ENCODE measurements around the gene MYO1G. TPM values are rescaled to one million over a fixed set of nuclear protein-coding genes. Genes with fewer than 3 reads are reported as not detected.

The MYO1G gene
- total RNA-seq, 1 experiment from 2014 or later = 0.17 TPM

DNA sequence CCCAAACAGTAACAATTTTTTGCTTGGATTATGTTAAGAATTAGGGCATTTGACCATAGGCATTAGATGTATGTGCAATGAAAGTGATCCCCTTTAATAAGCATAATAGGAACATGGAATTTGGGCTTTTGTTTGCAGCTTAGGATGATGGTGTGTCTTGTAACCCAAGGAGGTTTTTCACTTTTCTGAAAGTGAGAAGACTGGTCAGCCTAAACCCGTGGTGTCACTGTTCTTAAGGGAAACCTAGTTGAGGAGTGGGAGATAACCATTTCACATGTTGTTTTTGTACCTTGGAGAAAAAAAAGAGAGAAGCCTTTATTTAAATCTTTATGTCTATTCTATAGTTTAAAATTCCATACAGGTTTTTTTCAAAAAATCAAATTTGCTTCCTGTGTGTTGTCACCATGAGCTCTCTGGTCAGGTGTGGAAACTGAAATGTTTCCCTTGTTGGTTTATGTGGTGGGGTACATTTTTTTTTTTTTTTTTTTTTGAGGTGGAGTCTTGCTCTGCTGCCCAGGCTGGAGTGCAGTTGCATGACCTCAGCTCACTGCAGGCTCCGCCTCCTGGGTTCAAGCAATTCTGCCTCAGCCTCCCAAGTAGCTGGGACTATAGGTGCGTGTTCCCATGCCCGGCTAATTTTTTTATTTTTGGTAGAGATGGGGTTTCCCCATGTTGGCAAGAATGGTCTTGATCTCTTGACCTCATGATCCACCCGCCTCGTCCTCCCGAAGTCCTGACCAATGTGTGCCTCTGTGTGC, 28.9 kb upstream of the MYO1G start:
- TF ChIP-seq, protein P1, sequence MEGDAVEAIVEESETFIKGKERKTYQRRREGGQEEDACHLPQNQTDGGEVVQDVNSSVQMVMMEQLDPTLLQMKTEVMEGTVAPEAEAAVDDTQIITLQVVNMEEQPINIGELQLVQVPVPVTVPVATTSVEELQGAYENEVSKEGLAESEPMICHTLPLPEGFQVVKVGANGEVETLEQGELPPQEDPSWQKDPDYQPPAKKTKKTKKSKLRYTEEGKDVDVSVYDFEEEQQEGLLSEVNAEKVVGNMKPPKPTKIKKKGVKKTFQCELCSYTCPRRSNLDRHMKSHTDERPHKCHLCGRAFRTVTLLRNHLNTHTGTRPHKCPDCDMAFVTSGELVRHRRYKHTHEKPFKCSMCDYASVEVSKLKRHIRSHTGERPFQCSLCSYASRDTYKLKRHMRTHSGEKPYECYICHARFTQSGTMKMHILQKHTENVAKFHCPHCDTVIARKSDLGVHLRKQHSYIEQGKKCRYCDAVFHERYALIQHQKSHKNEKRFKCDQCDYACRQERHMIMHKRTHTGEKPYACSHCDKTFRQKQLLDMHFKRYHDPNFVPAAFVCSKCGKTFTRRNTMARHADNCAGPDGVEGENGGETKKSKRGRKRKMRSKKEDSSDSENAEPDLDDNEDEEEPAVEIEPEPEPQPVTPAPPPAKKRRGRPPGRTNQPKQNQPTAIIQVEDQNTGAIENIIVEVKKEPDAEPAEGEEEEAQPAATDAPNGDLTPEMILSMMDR (conservative IDR thresholded peaks at IDR 0.05; ENCODE audit: low read depth, low read length) = no peak
- no TSS peak for BruUV-seq (replicated peaks)

DNA sequence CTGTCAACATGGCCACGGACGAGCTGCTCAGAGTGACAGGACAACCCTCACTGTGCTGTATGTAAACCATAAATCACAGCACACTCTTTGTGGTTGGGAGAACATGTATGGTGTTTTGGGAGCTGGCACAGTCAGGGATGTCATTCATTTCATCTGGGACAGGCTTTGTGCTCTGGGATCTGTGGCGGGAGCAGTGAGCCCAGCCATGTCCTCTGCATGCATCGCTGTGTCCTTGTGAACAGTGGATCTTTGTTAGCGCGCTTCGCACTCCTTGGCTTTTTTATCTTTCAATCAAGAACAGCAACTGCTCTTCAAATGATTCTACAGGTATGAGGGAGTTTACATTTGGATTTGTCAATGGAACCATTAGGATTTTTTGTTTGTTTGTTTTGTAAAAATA, 28.3 kb upstream of the MYO1G start:
- no peaks in the 10 kb centered on the region for H3K27me3 ChIP-seq (replicated peaks; ENCODE audit: insufficient read depth, low read depth, low read length, poor library complexity)
- no peak overlapping the region for H3K4me3 ChIP-seq (ENCODE audit: low read depth, low read length, poor library complexity, severe bottlenecking)
- H3K4me1 ChIP-seq (ENCODE audit: insufficient read depth, low read length, poor library complexity, severe bottlenecking) = no peaks in the 10 kb centered on the region
- no peak for DNase-seq (ENCODE audit: low spot score)
- no peaks in the 10 kb centered on the region for H3K36me3 ChIP-seq (ENCODE audit: insufficient read depth, low read length, poor library complexity, severe bottlenecking)
- ChIA-PET CTCF (interaction anchor here (0.7 kb wide), 1 partner anchor 10 kb away, joined by 3 read pairs; no protein-coding TSS in a partner anchor), POLR2A (ENCODE audit: low non-redundant PET) (no interaction called here)
- no TSS peak for BruUV-seq (replicated peaks)
- no peak overlapping the region for H3K27ac ChIP-seq (ENCODE audit: low read depth, low read length, poor library complexity, severe bottlenecking)
- TF ChIP-seq, protein P1 (conservative IDR thresholded peaks at IDR 0.05; ENCODE audit: low read depth, low read length) = no peak
- H3K9me3 ChIP-seq (ENCODE audit: low read depth, low read length, poor library complexity, severe bottlenecking) = no peaks in the 10 kb centered on the region
- intact Hi-C loops (cut with micrococcal nuclease; ENCODE audit: unreplicated experiment) = no loop called here

More for the DNA sequence above, 28.9 kb upstream of the MYO1G start:
- H3K36me3 ChIP-seq (ENCODE audit: insufficient read depth, low read length, poor library complexity, severe bottlenecking) = no peaks in the 10 kb centered on the region
- no peak for DNase-seq (ENCODE audit: low spot score)
- intact Hi-C loops (cut with micrococcal nuclease; ENCODE audit: unreplicated experiment) = no loop called here
- ChIA-PET CTCF (interaction anchor here (0.7 kb wide), 1 partner anchor 11 kb away, joined by 3 read pairs; no protein-coding TSS in a partner anchor), POLR2A (ENCODE audit: low non-redundant PET) (no interaction called here)
- H3K27me3 ChIP-seq (replicated peaks; ENCODE audit: insufficient read depth, low read depth, low read length, poor library complexity) = no peaks in the 10 kb centered on the region
- no peak overlapping the region for H3K4me3 ChIP-seq (ENCODE audit: low read depth, low read length, poor library complexity, severe bottlenecking)
- H3K9me3 ChIP-seq (ENCODE audit: low read depth, low read length, poor library complexity, severe bottlenecking) = no peaks in the 10 kb centered on the region
- no peaks in the 10 kb centered on the region for H3K4me1 ChIP-seq (ENCODE audit: insufficient read depth, low read length, poor library complexity, severe bottlenecking)
- H3K27ac ChIP-seq (ENCODE audit: low read depth, low read length, poor library complexity, severe bottlenecking) = no peak overlapping the region

DNA sequence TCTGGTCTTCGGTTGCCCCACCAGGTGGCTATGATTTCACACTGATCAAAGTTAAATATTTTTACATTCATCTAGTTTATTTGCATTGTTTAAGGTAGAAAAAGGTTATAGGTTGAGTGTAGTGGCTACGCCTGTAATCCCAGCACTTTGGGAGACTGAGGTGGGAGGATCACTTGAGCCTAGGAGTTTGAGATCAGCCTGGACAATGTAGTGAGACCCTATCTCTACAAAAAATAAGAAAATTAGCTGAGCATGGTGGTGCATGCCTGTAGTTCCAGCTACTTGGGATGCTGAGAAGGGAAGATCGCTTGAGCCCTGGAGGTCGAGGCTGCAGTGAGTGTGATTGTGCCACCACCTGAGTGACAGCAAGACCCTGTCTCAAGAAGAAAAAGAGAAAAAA, 25.0 kb upstream of the MYO1G start:
- H3K27me3 ChIP-seq (replicated peaks; ENCODE audit: insufficient read depth, low read depth, low read length, poor library complexity) = no peaks in the 10 kb centered on the region
- DNase-seq (ENCODE audit: low spot score) = no peak
- peaks cover 6% of the 10 kb centered on the region for H3K4me1 ChIP-seq (ENCODE audit: insufficient read depth, low read length, poor library complexity, severe bottlenecking)
- H3K9me3 ChIP-seq (ENCODE audit: low read depth, low read length, poor library complexity, severe bottlenecking) = no peaks in the 10 kb centered on the region
- TF ChIP-seq EZH2 (IDR thresholded peaks at IDR 0.05; ENCODE audit: borderline replicate concordance, low read depth, low read length, poor library complexity, severe bottlenecking) = no peak
- TF ChIP-seq, protein P1 (conservative IDR thresholded peaks at IDR 0.05; ENCODE audit: low read depth, low read length) = no peak
- intact Hi-C loops (cut with micrococcal nuclease; ENCODE audit: unreplicated experiment) = no loop called here
- ChIA-PET POLR2A (ENCODE audit: low non-redundant PET) (no interaction called here), CTCF (no interaction called here)
- no peaks in the 10 kb centered on the region for H3K36me3 ChIP-seq (ENCODE audit: insufficient read depth, low read length, poor library complexity, severe bottlenecking)
- H3K4me3 ChIP-seq (ENCODE audit: low read depth, low read length, poor library complexity, severe bottlenecking) = no peak overlapping the region
- H3K27ac ChIP-seq (ENCODE audit: low read depth, low read length, poor library complexity, severe bottlenecking) = no peak overlapping the region
- BruUV-seq (replicated peaks) = no TSS peak
